GM12878 (cell line): ENCODE data around the gene USH1C. TPM values are rescaled to one million over a fixed set of nuclear protein-coding genes. Genes with fewer than 3 reads are reported as not detected.

ENCODE experiments used
- ATAC-seq: fragments of 200-7000 bp; cut with Tn5 transposase; 3 replicates; pipeline ENCODE4 v1.9.1; 2020; ENCODE audit warnings: mild to moderate bottlenecking, moderate library complexity
- BruUV-seq: library from RNA; stranded (reverse); fragments of 400-500 nt; replicated peaks from 2 replicates; lab custom pipeline; 2021; lab: Mats Ljungman, UMichigan
- CTCF ChIA-PET: fragments of 300-600 bp; sonication (Branson Sonifier 250); formaldehyde crosslinking; extraction: SDS; loops from one replicate; lab custom pipeline; 2021; ENCODE audit warnings: inconsistent platforms; lab: Yijun Ruan, JAX
- POLR2A ChIA-PET: fragments of 350-600 bp; formaldehyde crosslinking; extraction: SDS; loops from one replicate; lab custom pipeline; 2021; ENCODE audit warnings: inconsistent platforms; lab: Charles Lee
- RAD21 ChIA-PET: fragments of 300-600 bp; sonication (Branson Sonifier 250); formaldehyde crosslinking; loops from one replicate; lab custom pipeline; 2023; ENCODE audit warnings: antibody characterized with exemption; ENCODE audit not compliant: unreplicated experiment; lab: Charles Lee
- SMC1A ChIA-PET: fragments of 300-600 bp; sonication (Branson Sonifier 250); formaldehyde crosslinking; loops from one replicate; lab custom pipeline; 2023; ENCODE audit not compliant: unreplicated experiment, uncharacterized antibody; lab: Charles Lee
- DNase-seq: peaks from one replicate; pipeline ENCODE4 v3.0.0-alpha.2; 2011; ENCODE audit warnings: low read depth, low spot score
- FAIRE-seq: peaks from 3 replicates; lab custom pipeline; 2011; peaks lifted over from hg19 to GRCh38; lab: Jason Lieb, UNC
- H2AFZ ChIP-seq: 2 replicates; pipeline ENCODE4 v1.6.0; 2011; ENCODE audit warnings: low read depth, low read length, control low read depth; ENCODE audit not compliant: control insufficient read depth
- H3K27ac ChIP-seq: 2 replicates; pipeline ENCODE4 v1.5.1; 2011; ENCODE audit warnings: control low read depth; ENCODE audit not compliant: control insufficient read depth, insufficient read depth
- H3K27me3 ChIP-seq, 2 experiments: replicated peaks in 1 of 2; 2 replicates each; pipeline versions ENCODE4 v1.6.0 to v1.6.1; 2011; ENCODE audit warnings: low read length in 1 of 2; ENCODE audit not compliant: control insufficient read depth in 2 of 2, insufficient read depth in 2 of 2
- H3K36me3 ChIP-seq, 2 experiments: 2 replicates each; pipeline ENCODE4 v1.5.1; 2011; ENCODE audit warnings: low read length in 1 of 2; ENCODE audit not compliant: control insufficient read depth in 2 of 2, insufficient read depth in 2 of 2
- H3K4me1 ChIP-seq: 2 replicates; pipeline ENCODE4 v1.6.1; 2011; ENCODE audit warnings: mild to moderate bottlenecking, low read length, moderate library complexity, mixed read lengths; ENCODE audit not compliant: control insufficient read depth, insufficient read depth
- H3K4me2 ChIP-seq: 2 replicates; pipeline ENCODE4 v1.6.0; 2011; ENCODE audit warnings: control low read depth; ENCODE audit not compliant: control insufficient read depth, insufficient read depth
- H3K4me3 ChIP-seq: fragments of 200-600 bp; sonication (generic); 2 replicates; pipeline ENCODE4 v1.5.1; 2016
- H3K79me2 ChIP-seq: 2 replicates; pipeline ENCODE4 v1.6.0; 2011; ENCODE audit warnings: low read length; ENCODE audit not compliant: control insufficient read depth, insufficient read depth
- H3K9ac ChIP-seq: 2 replicates; pipeline ENCODE4 v1.8.0; 2011; ENCODE audit warnings: low read length, control low read depth, mixed read lengths; ENCODE audit not compliant: control insufficient read depth, insufficient read depth
- H3K9me3 ChIP-seq: replicated peaks from 3 replicates; pipeline ENCODE4 v1.5.1; 2011; ENCODE audit warnings: mild to moderate bottlenecking, low read length; ENCODE audit not compliant: control insufficient read depth, insufficient read depth
- H4K20me1 ChIP-seq: 2 replicates; pipeline ENCODE4 v1.6.0; 2011; ENCODE audit not compliant: control insufficient read depth, insufficient read depth
- CTCF ChIP-seq, 3 experiments: IDR thresholded peaks in 2 of 3; conservative IDR thresholded peaks in 1 of 3; 2 replicates each; pipeline ENCODE4 v1.5.1; 2011; ENCODE audit warnings: low read depth in 3 of 3, low read length in 3 of 3, mild to moderate bottlenecking in 3 of 3, control low read depth in 2 of 3, moderate library complexity in 2 of 3, inconsistent platforms in 1 of 3, mixed read lengths in 1 of 3; ENCODE audit not compliant: control insufficient read depth in 2 of 3, insufficient read depth in 1 of 3; ENCODE audit errors: extremely low read depth in 1 of 3
- FOXM1 ChIP-seq: IDR thresholded peaks from 2 replicates; pipeline ENCODE4 v1.6.1; 2012; ENCODE audit warnings: low read depth, mild to moderate bottlenecking, inconsistent platforms, low read length, moderate library complexity
- IKZF1 ChIP-seq: fragments of 450-650 bp; conservative IDR thresholded peaks from 2 replicates; pipeline ENCODE4 v1.6.1; 2017; ENCODE audit warnings: antibody characterized with exemption, mild to moderate bottlenecking
- KDM1A ChIP-seq: fragments of 200-600 bp; sonication (generic); IDR thresholded peaks from 2 replicates; pipeline ENCODE4 v1.6.1; 2016; ENCODE audit warnings: borderline replicate concordance
- KLF5 ChIP-seq: fragments of 450-650 bp; IDR thresholded peaks from 2 replicates; pipeline ENCODE4 v1.6.1; 2014; ENCODE audit warnings: mild to moderate bottlenecking; ENCODE audit not compliant: partially characterized antibody
- LARP7 ChIP-seq: fragments of 450-650 bp; IDR thresholded peaks from 2 replicates; pipeline ENCODE4 v1.6.1; 2017; ENCODE audit warnings: mild to moderate bottlenecking
- MYC ChIP-seq: IDR thresholded peaks from 2 replicates; pipeline ENCODE4 v1.6.1; 2011; ENCODE audit warnings: mild to moderate bottlenecking, low read length, moderate library complexity, inconsistent platforms; ENCODE audit not compliant: insufficient read depth, insufficient replicate concordance, insufficient read length, severe bottlenecking
- NRF1 ChIP-seq: conservative IDR thresholded peaks from 2 replicates; pipeline ENCODE4 v1.6.1; 2011; ENCODE audit warnings: mild to moderate bottlenecking, low read depth, low read length, improper control_type of control experiment
- SUZ12 ChIP-seq: fragments of 200-600 bp; sonication (generic); IDR thresholded peaks from one replicate; pipeline ENCODE4 v1.6.1; 2018; ENCODE audit warnings: antibody characterized with exemption, mild to moderate bottlenecking; ENCODE audit not compliant: unreplicated experiment
- TAF1 ChIP-seq: IDR thresholded peaks from 2 replicates; pipeline ENCODE4 v1.6.1; 2011; ENCODE audit warnings: mild to moderate bottlenecking, low read depth, low read length, borderline replicate concordance
- YY1 ChIP-seq: IDR thresholded peaks from 2 replicates; pipeline ENCODE4 v1.6.1; 2011; ENCODE audit warnings: low read depth, mild to moderate bottlenecking, low read length
- WGBS: methylation state at CpG from one replicate; pipeline ENCODE4 v1.1.6; 2016; ENCODE audit warnings: low lambda C conversion rate; ENCODE audit not compliant: insufficient replicate concordance, insufficient coverage; ENCODE audit errors: missing lambda C conversion rate; 5-methylcytosine and 5-hydroxymethylcytosine counted together
- in situ Hi-C: fragments of 300-500 bp; cut with MboI; formaldehyde crosslinking; loops from 9 replicates; pipeline ENCODE4 v1.14.3; 2018; ENCODE audit warnings: mixed read lengths
- intact Hi-C: fragments of 100-400 bp; cut with micrococcal nuclease; formaldehyde crosslinking; loops from one replicate; pipeline ENCODE4 v1.14.2; 2022; ENCODE audit not compliant: unreplicated experiment
- polyA plus RNA-seq, 11 experiments: library from polyadenylated mRNA; depleted of rRNA in 4 of 11; unstranded in 6 of 11; stranded (reverse) in 5 of 11; fragments of >200 nt; fragmentation: Nextera tagmentation in 4 of 11; fragmentation: Illumina TruSeq in 1 of 11; extraction: Ambion mirVana in 4 of 11; extraction: Trizol in 1 of 11; gene quantifications; 1 replicate in 1 of 11; 2 replicates in 10 of 11; pipeline versions ENCODE4 v1.2.1 to v1.2.3, GENCODE V29; 2011 to 2016; ENCODE audit warnings: inconsistent platforms in 2 of 11, missing spikeins in 2 of 11, low read depth in 1 of 11
- total RNA-seq, 4 experiments: library from RNA; depleted of rRNA in 3 of 4; stranded (reverse); fragments of >200 nt in 3 of 4; fragmentation: Illumina TruSeq in 1 of 4; extraction: Trizol in 1 of 4; gene quantifications; 2 replicates each; pipeline versions ENCODE4 v1.2.1 to v1.2.3, GENCODE V29; 2013 to 2021
- TF ChIP-seq, protein P1 (sequence below): fragments of 150-350 bp; IDR thresholded peaks from 2 replicates; pipeline ENCODE4 v1.6.1; 2014; ENCODE audit warnings: mild to moderate bottlenecking, low read depth, low read length

Gene USH1C
- total and polyA plus RNA-seq, 10 of the 15 experiments (the other 5 are each of a cell fraction or from before 2014, with no cell fraction given) = not detected

DNA sequence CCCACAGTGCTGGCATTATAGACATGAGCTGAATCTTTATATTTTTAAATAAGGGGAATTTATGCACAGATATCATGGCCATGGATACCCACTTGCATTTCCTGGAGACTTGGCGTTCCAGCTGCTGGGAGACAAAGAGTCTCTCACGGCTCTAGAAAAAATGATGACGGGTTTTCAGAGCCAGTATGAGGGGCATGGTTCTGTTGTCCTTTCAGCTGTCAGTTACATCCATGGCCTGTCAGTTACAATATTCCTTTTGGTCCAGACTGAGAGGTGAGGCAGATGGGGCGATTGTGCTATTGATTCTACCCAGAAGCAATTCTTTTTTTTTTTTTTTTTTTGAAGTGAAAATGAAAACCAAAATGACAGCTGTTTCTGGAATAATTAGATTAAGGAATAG lies 29.7 kb downstream of the USH1C start (continued):
- TF ChIP-seq SUZ12 (no peak), YY1 (no peak), NRF1 (no peak)

DNA sequence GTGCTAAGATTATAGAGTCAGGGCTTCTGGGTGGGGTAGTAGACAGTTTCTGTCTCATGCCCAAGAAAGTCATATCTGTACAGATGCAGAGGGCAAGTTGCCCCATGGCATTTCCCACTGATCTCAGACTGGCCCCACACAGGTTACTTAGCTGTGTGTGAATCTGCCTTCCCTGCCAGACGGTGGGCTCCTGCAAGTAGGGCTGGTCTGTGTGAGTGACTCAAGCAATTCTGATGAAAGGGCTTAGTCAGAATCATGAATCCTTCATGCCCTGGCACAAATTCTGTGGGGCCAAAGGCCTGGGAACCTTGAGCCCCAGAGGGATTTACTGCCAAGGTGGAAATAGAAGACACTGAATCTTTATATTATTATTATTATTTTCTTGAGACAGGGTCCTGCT lies 30.4 kb downstream of the USH1C start:
- no peaks in the 10 kb centered on the region for H3K4me1 ChIP-seq
- ChIA-PET RAD21 (no interaction called here), POLR2A (no interaction called here), SMC1A (interaction anchor here (1.6 kb wide), 1 partner anchor 14 kb away, joined by 6 read pairs; no protein-coding TSS in a partner anchor), CTCF (interaction anchor here (2.3 kb wide), 1 partner anchor 14 kb away, joined by 11 read pairs; no protein-coding TSS in a partner anchor)
- in situ Hi-C loops (no loop called here), intact Hi-C loops (no loop called here)
- WGBS = 0% methylated on average over 1 of the region's 1 CpG
- H2AFZ ChIP-seq = no peak overlapping the region
- H4K20me1 ChIP-seq = no peaks in the 10 kb centered on the region; the same call in 1 of the 2 replicates
- H3K79me2 ChIP-seq = no peaks in the 10 kb centered on the region
- H3K36me3 ChIP-seq = no peaks in the 10 kb centered on the region
- H3K4me2 ChIP-seq = no peak overlapping the region
- H3K4me3 ChIP-seq = no peak overlapping the region
- ATAC-seq (no peak), FAIRE-seq (no peak), DNase-seq (no peak)
- H3K9me3 ChIP-seq = no peaks in the 10 kb centered on the region
- H3K27ac ChIP-seq = no peak overlapping the region
- BruUV-seq = no TSS peak
- peaks cover 0 to 2% of the 10 kb centered on the region in 2 experiments; a peak in 3 of 4 replicates for H3K27me3 ChIP-seq
- H3K9ac ChIP-seq = no peak overlapping the region
- TF ChIP-seq NRF1 = no peak

DNA sequence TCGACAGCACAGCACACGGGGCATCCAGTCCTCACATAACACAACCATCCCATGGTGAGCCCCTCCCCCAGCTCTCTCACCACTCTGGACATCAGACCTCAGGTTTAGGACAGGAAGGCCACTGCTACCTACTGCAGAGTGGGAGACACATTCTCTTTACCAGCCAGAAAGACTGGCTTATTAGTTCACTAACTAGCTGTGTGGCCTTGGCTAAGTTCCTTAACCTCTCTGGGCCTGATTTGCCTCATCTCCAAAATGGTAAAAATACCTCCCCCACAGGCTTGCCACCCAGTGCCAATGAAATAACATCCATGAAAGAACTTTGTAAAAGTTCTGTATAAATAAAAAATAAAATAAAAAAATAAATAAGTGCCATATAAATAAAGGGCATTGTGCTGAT lies 32.1 kb downstream of the USH1C start:
- POLR2A ChIA-PET = no interaction called here
- in situ Hi-C loops = no loop called here
- RAD21 ChIA-PET = no interaction called here
- TF ChIP-seq TAF1 (no peak), KDM1A (no peak), CTCF (IDR thresholded peaks at IDR 0.05 in 2 of 3, conservative IDR thresholded peaks at IDR 0.05 in 1 of 3; ENCODE audit: control insufficient read depth in 2 of 3, extremely low read depth in 1 of 3, insufficient read depth in 1 of 3, low read depth in 3 of 3, low read length in 3 of 3) (no peak), MYC (no peak), KLF5 (no peak), IKZF1 (no peak), FOXM1 (no peak), LARP7 (no peak)
- TF ChIP-seq, protein P1, sequence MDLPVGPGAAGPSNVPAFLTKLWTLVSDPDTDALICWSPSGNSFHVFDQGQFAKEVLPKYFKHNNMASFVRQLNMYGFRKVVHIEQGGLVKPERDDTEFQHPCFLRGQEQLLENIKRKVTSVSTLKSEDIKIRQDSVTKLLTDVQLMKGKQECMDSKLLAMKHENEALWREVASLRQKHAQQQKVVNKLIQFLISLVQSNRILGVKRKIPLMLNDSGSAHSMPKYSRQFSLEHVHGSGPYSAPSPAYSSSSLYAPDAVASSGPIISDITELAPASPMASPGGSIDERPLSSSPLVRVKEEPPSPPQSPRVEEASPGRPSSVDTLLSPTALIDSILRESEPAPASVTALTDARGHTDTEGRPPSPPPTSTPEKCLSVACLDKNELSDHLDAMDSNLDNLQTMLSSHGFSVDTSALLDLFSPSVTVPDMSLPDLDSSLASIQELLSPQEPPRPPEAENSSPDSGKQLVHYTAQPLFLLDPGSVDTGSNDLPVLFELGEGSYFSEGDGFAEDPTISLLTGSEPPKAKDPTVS = no peak

More for the DNA sequence above, 32.1 kb downstream of the USH1C start:
- Histone ChIP-seq H3K27ac (no peak overlapping the region), H3K4me3 (no peak overlapping the region), H3K4me2 (no peak overlapping the region), H3K4me1 (no peaks in the 10 kb centered on the region), H2AFZ (no peak overlapping the region), H3K9me3 (no peaks in the 10 kb centered on the region), H4K20me1 (no peaks in the 10 kb centered on the region; the same call in 1 of the 2 replicates), H3K9ac (no peak overlapping the region), H3K27me3 (peaks cover 0 to 2% of the 10 kb centered on the region in 2 experiments; a peak in 2 of 4 replicates), H3K79me2 (no peaks in the 10 kb centered on the region), H3K36me3 (no peaks in the 10 kb centered on the region)
- CTCF ChIA-PET = interaction anchor here (1.1 to 2.3 kb wide), 3 partner anchors 16 to 128 kb away, joined by 3 to 11 read pairs (median 4); no protein-coding TSS in a partner anchor
- BruUV-seq = no TSS peak
- DNase-seq (no peak), FAIRE-seq (no peak), ATAC-seq (no peak)
- SMC1A ChIA-PET = interaction anchor here (1.3 to 1.9 kb wide), 2 partner anchors 109 to 128 kb away, joined by 3 to 4 read pairs; no protein-coding TSS in a partner anchor
- WGBS = 0% methylated on average over 2 of the region's 2 CpGs
- intact Hi-C loops = no loop called here
